Gastroesophageal sphincter (tissue), 3 donors: Measurements from ENCODE around the gene TRMT13.

Experiments used
- EP300 ChIP-seq: sonication (generic); formaldehyde crosslinking; IDR thresholded peaks from one replicate; pipeline ENCODE4 v1.6.1; 2017; ENCODE audit warnings: antibody characterized with exemption, mild to moderate bottlenecking
- POLR2A ChIP-seq, 2 donors: fragments of 450-650 bp; IDR thresholded peaks; one replicate each; pipeline ENCODE4 v1.6.1; 2017; ENCODE audit warnings: antibody characterized with exemption in 2 of 2, mild to moderate bottlenecking in 2 of 2, moderate library complexity in 1 of 2
- POLR2AphosphoS5 ChIP-seq: sonication (generic); formaldehyde crosslinking; IDR thresholded peaks from one replicate; pipeline ENCODE4 v1.6.1; 2017; ENCODE audit warnings: antibody characterized with exemption
- TF ChIP-seq, protein P1 (sequence below), 4 experiments: fragments of 200-600 bp in 2 of 4; fragments of 450-650 bp in 2 of 4; sonication (generic) in 1 of 4; IDR thresholded peaks; one replicate each; pipeline ENCODE4 v1.5.1; 2017 to 2019; ENCODE audit warnings: antibody characterized with exemption in 4 of 4, mild to moderate bottlenecking in 2 of 4, moderate library complexity in 2 of 4

DNA sequence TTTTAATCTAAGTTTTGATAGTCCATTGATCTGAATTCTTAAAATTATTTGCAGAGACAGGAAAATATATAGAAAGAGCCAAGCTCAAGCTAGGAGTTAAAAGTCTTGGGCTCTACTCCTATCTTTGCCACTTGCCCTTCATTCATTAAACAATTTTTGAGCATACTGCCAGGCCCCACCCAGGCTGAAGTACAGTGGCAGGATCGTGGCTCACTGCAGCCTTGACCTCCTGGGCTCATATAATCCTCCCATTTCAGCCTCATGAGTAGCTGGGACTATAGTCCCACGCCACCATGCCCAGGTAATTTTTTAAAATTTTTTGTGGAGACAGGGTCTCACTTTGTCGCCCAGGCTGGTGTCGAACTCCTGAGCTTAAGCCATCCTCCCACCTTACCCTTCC, 8.2 kb downstream of the TRMT13 start:
- TF ChIP-seq, protein P1, sequence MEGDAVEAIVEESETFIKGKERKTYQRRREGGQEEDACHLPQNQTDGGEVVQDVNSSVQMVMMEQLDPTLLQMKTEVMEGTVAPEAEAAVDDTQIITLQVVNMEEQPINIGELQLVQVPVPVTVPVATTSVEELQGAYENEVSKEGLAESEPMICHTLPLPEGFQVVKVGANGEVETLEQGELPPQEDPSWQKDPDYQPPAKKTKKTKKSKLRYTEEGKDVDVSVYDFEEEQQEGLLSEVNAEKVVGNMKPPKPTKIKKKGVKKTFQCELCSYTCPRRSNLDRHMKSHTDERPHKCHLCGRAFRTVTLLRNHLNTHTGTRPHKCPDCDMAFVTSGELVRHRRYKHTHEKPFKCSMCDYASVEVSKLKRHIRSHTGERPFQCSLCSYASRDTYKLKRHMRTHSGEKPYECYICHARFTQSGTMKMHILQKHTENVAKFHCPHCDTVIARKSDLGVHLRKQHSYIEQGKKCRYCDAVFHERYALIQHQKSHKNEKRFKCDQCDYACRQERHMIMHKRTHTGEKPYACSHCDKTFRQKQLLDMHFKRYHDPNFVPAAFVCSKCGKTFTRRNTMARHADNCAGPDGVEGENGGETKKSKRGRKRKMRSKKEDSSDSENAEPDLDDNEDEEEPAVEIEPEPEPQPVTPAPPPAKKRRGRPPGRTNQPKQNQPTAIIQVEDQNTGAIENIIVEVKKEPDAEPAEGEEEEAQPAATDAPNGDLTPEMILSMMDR (IDR thresholded peaks at IDR 0.05), result no peak
- TF ChIP-seq POLR2A (IDR thresholded peaks at IDR 0.05) (no peak), POLR2AphosphoS5 (no peak), EP300 (no peak)
